A549 (cell line): ENCODE data around the gene ST14.

Experiments used
- BHLHE40 ChIP-seq: IDR thresholded peaks from 2 replicates; pipeline ENCODE4 v1.6.1; 2012; ENCODE audit warnings: low read depth, low read length, inconsistent platforms
- CBX2 ChIP-seq: fragments of 200-600 bp; sonication (generic); IDR thresholded peaks from 2 replicates; pipeline ENCODE4 v1.6.1; 2016; ENCODE audit warnings: low read depth, mild to moderate bottlenecking, borderline replicate concordance
- CEBPB ChIP-seq, 2 experiments: fragments of >200 bp in 1 of 2; sonication (Bioruptor Twin) in 1 of 2; formaldehyde crosslinking in 1 of 2; IDR thresholded peaks; 2 replicates each; pipeline ENCODE4 v1.6.1; 2012 to 2016
- CHD2 ChIP-seq: fragments of 150-350 bp; IDR thresholded peaks from 2 replicates; pipeline ENCODE4 v1.6.1; 2014; ENCODE audit warnings: low read length; ENCODE audit not compliant: partially characterized antibody
- CHD4 ChIP-seq: fragments of 200-600 bp; sonication (generic); IDR thresholded peaks from 2 replicates; pipeline ENCODE4 v1.6.1; 2016; ENCODE audit warnings: antibody characterized with exemption, mild to moderate bottlenecking, borderline replicate concordance
- MAZ ChIP-seq: fragments of 150-350 bp; IDR thresholded peaks from 2 replicates; pipeline ENCODE4 v1.6.1; 2014; ENCODE audit warnings: antibody characterized with exemption, low read depth, low read length, borderline replicate concordance
- PHF8 ChIP-seq: fragments of 200-600 bp; sonication (generic); IDR thresholded peaks from 2 replicates; pipeline ENCODE4 v1.6.1; 2016; ENCODE audit warnings: low read depth, mild to moderate bottlenecking, antibody characterized with exemption, moderate library complexity, borderline replicate concordance
- POLR2A ChIP-seq: IDR thresholded peaks from 2 replicates; pipeline ENCODE4 v1.6.1; 2012; ENCODE audit warnings: mild to moderate bottlenecking, low read length
- RAD21 ChIP-seq, 2 experiments: fragments of >200 bp in 1 of 2; sonication (Bioruptor Twin) in 1 of 2; formaldehyde crosslinking in 1 of 2; IDR thresholded peaks in 1 of 2; conservative IDR thresholded peaks in 1 of 2; 2 replicates in 1 of 2; 3 replicates in 1 of 2; pipeline ENCODE4 v1.6.1; 2012 to 2018; ENCODE audit warnings: inconsistent platforms in 1 of 2
- RCOR1 ChIP-seq: fragments of 150-350 bp; IDR thresholded peaks from 2 replicates; pipeline ENCODE4 v1.6.1; 2014; ENCODE audit warnings: antibody characterized with exemption, low read length, low read depth
- RNF2 ChIP-seq: fragments of 200-600 bp; sonication (generic); IDR thresholded peaks from 2 replicates; pipeline ENCODE4 v1.6.1; 2016; ENCODE audit warnings: low read depth, mild to moderate bottlenecking, antibody characterized with exemption, moderate library complexity, borderline replicate concordance
- SMC3 ChIP-seq: fragments of >200 bp; sonication (Bioruptor Twin); formaldehyde crosslinking; IDR thresholded peaks from 3 replicates; pipeline ENCODE4 v1.6.1; 2018; ENCODE audit warnings: inconsistent platforms
- TF ChIP-seq, protein P1 (sequence below): fragments of >200 bp; sonication (Bioruptor Twin); formaldehyde crosslinking; IDR thresholded peaks from 3 replicates; pipeline ENCODE4 v1.5.1; 2016
- TF ChIP-seq, protein P2 (sequence below): fragments of 200-600 bp; sonication (generic); IDR thresholded peaks from 2 replicates; pipeline ENCODE4 v1.6.1; 2016; ENCODE audit warnings: antibody characterized with exemption, mild to moderate bottlenecking, moderate library complexity

DNA sequence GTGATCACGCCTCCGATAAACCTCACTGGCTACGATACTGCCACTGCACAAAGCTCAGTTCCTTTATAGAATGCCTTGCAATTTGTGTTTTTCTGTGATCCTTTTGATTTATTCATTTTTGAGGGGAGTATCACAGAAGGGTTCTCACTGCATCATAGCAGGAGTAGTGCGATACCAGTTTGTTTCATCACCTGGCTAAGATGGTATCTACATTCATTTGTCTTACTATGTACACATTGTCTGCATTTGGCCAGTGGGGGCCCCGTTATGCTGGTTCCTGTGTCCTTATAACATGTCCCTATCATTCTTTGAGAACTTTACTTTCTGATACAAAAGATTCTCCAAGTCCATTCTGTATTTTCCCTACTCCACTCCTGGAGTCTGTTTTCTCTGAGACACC, 45.3 kb upstream of the ST14 start:
- TF ChIP-seq, protein P1, sequence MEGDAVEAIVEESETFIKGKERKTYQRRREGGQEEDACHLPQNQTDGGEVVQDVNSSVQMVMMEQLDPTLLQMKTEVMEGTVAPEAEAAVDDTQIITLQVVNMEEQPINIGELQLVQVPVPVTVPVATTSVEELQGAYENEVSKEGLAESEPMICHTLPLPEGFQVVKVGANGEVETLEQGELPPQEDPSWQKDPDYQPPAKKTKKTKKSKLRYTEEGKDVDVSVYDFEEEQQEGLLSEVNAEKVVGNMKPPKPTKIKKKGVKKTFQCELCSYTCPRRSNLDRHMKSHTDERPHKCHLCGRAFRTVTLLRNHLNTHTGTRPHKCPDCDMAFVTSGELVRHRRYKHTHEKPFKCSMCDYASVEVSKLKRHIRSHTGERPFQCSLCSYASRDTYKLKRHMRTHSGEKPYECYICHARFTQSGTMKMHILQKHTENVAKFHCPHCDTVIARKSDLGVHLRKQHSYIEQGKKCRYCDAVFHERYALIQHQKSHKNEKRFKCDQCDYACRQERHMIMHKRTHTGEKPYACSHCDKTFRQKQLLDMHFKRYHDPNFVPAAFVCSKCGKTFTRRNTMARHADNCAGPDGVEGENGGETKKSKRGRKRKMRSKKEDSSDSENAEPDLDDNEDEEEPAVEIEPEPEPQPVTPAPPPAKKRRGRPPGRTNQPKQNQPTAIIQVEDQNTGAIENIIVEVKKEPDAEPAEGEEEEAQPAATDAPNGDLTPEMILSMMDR, result no peak
- TF ChIP-seq CHD2 (no peak), CBX2 (no peak), PHF8 (no peak), RNF2 (no peak), RAD21 (conservative IDR thresholded peaks at IDR 0.05 in 1 of 2, IDR thresholded peaks at IDR 0.05 in 1 of 2) (no peak), POLR2A (no peak), CHD4 (no peak), SMC3 (no peak), MAZ (no peak), CEBPB (IDR thresholded peaks at IDR 0.05) (no peak), BHLHE40 (no peak), RCOR1 (no peak)
- TF ChIP-seq, protein P2, sequence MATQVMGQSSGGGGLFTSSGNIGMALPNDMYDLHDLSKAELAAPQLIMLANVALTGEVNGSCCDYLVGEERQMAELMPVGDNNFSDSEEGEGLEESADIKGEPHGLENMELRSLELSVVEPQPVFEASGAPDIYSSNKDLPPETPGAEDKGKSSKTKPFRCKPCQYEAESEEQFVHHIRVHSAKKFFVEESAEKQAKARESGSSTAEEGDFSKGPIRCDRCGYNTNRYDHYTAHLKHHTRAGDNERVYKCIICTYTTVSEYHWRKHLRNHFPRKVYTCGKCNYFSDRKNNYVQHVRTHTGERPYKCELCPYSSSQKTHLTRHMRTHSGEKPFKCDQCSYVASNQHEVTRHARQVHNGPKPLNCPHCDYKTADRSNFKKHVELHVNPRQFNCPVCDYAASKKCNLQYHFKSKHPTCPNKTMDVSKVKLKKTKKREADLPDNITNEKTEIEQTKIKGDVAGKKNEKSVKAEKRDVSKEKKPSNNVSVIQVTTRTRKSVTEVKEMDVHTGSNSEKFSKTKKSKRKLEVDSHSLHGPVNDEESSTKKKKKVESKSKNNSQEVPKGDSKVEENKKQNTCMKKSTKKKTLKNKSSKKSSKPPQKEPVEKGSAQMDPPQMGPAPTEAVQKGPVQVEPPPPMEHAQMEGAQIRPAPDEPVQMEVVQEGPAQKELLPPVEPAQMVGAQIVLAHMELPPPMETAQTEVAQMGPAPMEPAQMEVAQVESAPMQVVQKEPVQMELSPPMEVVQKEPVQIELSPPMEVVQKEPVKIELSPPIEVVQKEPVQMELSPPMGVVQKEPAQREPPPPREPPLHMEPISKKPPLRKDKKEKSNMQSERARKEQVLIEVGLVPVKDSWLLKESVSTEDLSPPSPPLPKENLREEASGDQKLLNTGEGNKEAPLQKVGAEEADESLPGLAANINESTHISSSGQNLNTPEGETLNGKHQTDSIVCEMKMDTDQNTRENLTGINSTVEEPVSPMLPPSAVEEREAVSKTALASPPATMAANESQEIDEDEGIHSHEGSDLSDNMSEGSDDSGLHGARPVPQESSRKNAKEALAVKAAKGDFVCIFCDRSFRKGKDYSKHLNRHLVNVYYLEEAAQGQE, result no peak
